Chondrocyte (in vitro differentiated cells): ENCODE results near the gene SEC23A. TPM values are rescaled to one million over a fixed set of nuclear protein-coding genes. Genes with fewer than 3 reads are reported as not detected.

ENCODE experiments used
- DNase-seq: peaks from one replicate; pipeline ENCODE4 v3.0.0; 2021; ENCODE audit warnings: mixed read lengths, low spot score
- H3K27ac Mint-ChIP-seq: one replicate; pipeline ENCODE4 v1.8.0; 2021; ENCODE audit warnings: mild to moderate bottlenecking, moderate library complexity, mixed read lengths; ENCODE audit not compliant: unreplicated experiment
- H3K27me3 Mint-ChIP-seq: 2 replicates; pipeline ENCODE4 v1.8.0; 2021; ENCODE audit warnings: low read depth, mixed read lengths
- H3K36me3 Mint-ChIP-seq: 2 replicates; pipeline ENCODE4 v1.8.0; 2021; ENCODE audit warnings: low read depth, mixed read lengths
- H3K4me1 Mint-ChIP-seq: 2 replicates; pipeline ENCODE4 v1.8.0; 2021; ENCODE audit warnings: low read depth, mild to moderate bottlenecking, mixed read lengths
- H3K4me3 Mint-ChIP-seq: one replicate; pipeline ENCODE4 v1.8.0; 2021; ENCODE audit warnings: mild to moderate bottlenecking, moderate library complexity, mixed read lengths; ENCODE audit not compliant: unreplicated experiment
- H3K9me3 Mint-ChIP-seq: 2 replicates; pipeline ENCODE4 v1.8.0; 2021; ENCODE audit warnings: low read depth, mixed read lengths
- CTCF ChIP-seq: fragments of 200-600 bp; sonication (generic); IDR thresholded peaks from 2 replicates; pipeline ENCODE4 v1.5.0; 2021; ENCODE audit warnings: antibody characterized with exemption, mild to moderate bottlenecking, moderate library complexity
- total RNA-seq: library from RNA; stranded (reverse); gene quantifications from 3 replicates; pipeline ENCODE4 v1.2.1, GENCODE V29; 2021

Gene SEC23A
- total RNA-seq, 1 donor from 2014 or later = 244 TPM

DNA sequence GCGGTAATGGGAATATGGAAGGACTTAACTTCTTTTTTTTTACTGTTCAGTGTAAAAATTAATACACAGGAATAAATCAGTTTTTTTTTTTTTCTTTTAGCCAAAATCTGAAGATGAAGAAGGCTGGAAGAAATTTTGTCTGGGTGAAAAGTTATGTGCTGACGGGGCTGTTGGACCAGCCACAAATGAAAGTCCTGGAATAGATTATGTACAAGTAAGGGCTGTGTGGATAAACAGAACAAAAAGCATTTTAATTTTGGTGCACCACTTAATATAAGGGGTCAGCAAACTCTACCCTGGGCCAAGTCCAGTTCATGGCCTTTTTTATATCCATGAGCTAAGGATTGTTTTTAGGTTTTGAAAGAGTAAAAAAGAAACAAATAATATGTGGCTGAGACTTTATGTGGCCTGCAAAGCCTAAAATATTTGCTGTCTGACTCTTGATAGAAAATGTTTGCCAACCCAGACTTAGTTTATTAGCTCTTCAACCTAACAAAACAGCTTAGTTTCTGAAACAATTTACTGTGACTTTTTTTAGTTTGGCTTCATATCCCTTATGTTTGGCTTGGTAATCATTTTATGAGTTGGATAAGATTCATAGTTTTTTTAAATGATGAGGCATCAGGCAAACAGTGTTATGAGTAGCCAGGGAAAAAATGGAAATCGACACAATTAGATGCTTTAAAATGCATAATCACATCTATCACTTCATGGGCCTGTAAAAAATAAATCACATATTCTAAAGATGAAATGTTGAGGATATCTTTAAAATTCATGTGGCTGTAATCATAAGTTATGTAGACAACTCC, 19.5 kb upstream of the SEC23A start:
- Mint-ChIP-seq H3K4me1 (no peaks in the 10 kb centered on the region), H3K27ac (no peak overlapping the region), H3K9me3 (no peaks in the 10 kb centered on the region), H3K4me3 (no peak overlapping the region), H3K36me3 (peaks cover 12% of the 10 kb centered on the region), H3K27me3 (no peaks in the 10 kb centered on the region)
- no peak for DNase-seq
- no peak for TF ChIP-seq CTCF

DNA sequence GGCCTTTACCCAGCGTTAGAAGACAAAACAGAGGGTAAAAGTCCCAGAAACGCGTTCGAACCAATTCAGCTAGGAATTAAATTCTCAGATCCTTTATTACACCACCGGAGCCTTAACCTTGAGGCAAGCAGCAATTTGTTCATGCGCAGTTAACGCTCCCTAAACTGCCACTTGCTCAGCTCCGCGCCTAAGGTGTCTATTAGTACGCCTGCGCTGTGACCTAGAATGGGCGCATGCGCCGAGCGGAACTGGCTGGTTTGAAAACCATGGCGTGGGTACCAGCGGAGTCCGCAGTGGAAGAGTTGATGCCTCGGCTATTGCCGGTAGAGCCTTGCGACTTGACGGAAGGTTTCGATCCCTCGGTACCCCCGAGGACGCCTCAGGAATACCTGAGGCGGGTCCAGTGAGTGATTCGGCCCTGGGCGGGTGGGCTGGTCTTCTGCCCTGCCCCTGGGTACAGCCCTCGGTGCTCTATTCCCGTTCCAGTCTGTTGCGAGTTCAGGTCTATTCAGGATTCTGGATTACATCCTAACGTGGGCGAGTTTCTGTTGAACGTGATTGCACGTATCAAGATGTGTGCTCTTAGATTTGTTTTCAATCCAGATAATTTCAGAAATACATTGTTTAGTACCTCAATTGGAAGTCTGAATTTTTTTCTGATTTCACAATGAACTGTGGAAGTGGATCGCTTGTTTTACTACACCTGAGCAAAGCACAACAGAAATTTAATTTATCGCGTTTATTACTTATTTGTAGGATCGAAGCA, 11.2 kb upstream of the SEC23A start, which contains the start of gene GEMIN2:
GEMIN2 (plus strand) TSS at position 251 of the 766 bp plus-strand sequence; CDS start at position 267, 16 bp downstream.
- peaks cover 1% of the 10 kb centered on the region for H3K36me3 Mint-ChIP-seq
- TF ChIP-seq CTCF = no peak
- H3K27me3 Mint-ChIP-seq = no peaks in the 10 kb centered on the region
- DNase-seq = peak; percentile 97
- H3K4me1 Mint-ChIP-seq = peaks cover 16% of the 10 kb centered on the region
- peak within 1 kb of the TSS; percentile 88 for H3K27ac Mint-ChIP-seq
- peak within 1 kb of the TSS; percentile 91 for H3K4me3 Mint-ChIP-seq
- H3K9me3 Mint-ChIP-seq = no peaks in the 10 kb centered on the region

- TF ChIP-seq CTCF = no peak
- Mint-ChIP-seq H3K4me3 (peak overlapping the region; percentile 91), H3K36me3 (no peaks in the 10 kb centered on the region), H3K27ac (peak overlapping the region; percentile 51), H3K4me1 (peaks cover 16% of the 10 kb centered on the region), H3K9me3 (no peaks in the 10 kb centered on the region), H3K27me3 (no peaks in the 10 kb centered on the region)
- no peak for DNase-seq
Measured at GRCh38 chr14:39113685-39114072, 10.6 kb upstream of the SEC23A start.

DNA sequence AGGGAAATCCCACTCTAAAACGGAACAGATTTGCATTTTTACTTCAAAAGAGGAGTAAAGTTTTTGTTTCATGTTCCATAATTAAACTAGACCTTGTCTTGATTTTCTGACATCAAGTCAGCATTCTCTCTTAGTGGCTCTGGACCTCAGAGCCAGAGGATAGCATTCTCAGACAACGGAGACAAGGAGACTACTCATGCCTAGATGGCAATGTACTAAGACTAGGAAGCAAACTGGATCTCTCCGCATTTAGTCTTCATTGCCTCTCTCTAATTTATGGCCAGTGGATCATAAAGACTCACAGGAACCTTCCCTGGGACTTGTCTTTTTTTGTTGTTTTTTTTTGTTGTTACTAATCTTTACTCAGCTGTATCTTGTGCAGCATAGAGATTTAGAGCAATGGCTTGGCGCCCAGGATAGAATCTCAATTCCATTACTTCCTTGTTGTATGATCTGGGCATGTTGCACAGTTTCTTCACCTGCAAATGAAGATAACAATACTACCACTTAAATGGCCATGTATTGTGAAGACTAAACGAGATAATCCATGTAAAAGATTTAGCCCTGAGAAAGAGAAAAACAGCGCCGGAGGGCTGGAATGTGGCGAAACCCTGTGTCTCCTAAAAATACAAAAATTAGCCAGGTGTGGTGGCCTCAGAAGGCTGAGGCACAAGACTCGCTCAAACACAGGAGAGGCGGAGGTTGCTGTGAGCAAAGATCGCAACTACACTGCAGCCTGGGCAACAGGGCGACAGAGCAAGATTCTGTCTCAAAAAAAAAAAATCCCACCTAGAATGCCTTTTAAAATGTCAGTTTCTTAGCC, 7.1 kb upstream of the SEC23A start:
- Mint-ChIP-seq H3K4me1 (peaks cover 14% of the 10 kb centered on the region), H3K27me3 (no peaks in the 10 kb centered on the region), H3K4me3 (no peak overlapping the region), H3K36me3 (no peaks in the 10 kb centered on the region), H3K9me3 (no peaks in the 10 kb centered on the region), H3K27ac (no peak overlapping the region)
- no peak for TF ChIP-seq CTCF
- no peak for DNase-seq

DNA sequence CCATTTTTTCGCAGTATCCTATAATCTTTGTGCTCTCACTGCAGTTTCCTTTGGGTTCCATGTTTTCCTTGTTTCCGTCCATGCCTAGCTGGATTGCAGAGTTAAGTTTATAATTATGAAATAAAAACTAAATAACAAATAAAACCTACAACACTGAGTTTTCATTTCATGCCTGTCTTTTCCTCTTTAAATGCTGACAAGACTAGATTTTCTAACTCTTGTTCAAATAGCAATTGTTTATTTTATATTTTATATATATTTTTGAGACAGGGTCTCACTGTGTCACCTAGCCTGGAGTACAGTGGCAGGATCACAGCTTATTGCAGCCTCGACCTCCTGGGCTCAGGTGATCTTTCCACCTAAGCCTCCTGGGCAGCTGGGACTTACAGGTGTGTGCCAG, 5.8 kb upstream of the SEC23A start:
- Mint-ChIP-seq H3K4me1 (peaks cover 12% of the 10 kb centered on the region), H3K4me3 (no peak overlapping the region), H3K36me3 (no peaks in the 10 kb centered on the region), H3K9me3 (no peaks in the 10 kb centered on the region), H3K27me3 (no peaks in the 10 kb centered on the region), H3K27ac (no peak overlapping the region)
- DNase-seq = no peak
- no peak for TF ChIP-seq CTCF
